H9 (cell line): ENCODE data around the gene BATF. TPM values are rescaled to one million over a fixed set of nuclear protein-coding genes. Genes with fewer than 3 reads are reported as not detected.

Experiments
- DNase-seq: peaks from one replicate; pipeline ENCODE4 v3.0.0-alpha.2; 2017
- H2AFZ ChIP-seq: one replicate; pipeline ENCODE4 v1.6.1; 2013; ENCODE audit warnings: mild to moderate bottlenecking, low read length, control low read depth, moderate library complexity
- H2AK5ac ChIP-seq: 2 replicates; pipeline ENCODE4 v1.6.1; 2013; ENCODE audit warnings: low read length, control low read depth, mixed read lengths; ENCODE audit not compliant: insufficient read length
- H2BK120ac ChIP-seq: one replicate; pipeline ENCODE4 v1.6.1; 2013; ENCODE audit warnings: low read depth, mild to moderate bottlenecking, low read length, control low read depth, inconsistent platforms; ENCODE audit not compliant: poor library complexity, severe bottlenecking
- H2BK12ac ChIP-seq: 2 replicates; pipeline ENCODE4 v1.6.1; 2013; ENCODE audit warnings: low read length, control low read depth, mixed read lengths, low read depth; ENCODE audit not compliant: insufficient read length
- H2BK15ac ChIP-seq: 2 replicates; pipeline ENCODE4 v1.6.1; 2013; ENCODE audit warnings: low read depth, low read length, control low read depth
- H2BK20ac ChIP-seq: one replicate; pipeline ENCODE4 v1.6.1; 2013; ENCODE audit warnings: low read depth, mild to moderate bottlenecking, low read length, control low read depth, inconsistent platforms; ENCODE audit not compliant: poor library complexity, severe bottlenecking
- H2BK5ac ChIP-seq: 2 replicates; pipeline ENCODE4 v1.6.1; 2013; ENCODE audit warnings: low read length, control low read depth, mixed read lengths; ENCODE audit not compliant: insufficient read length
- H3K14ac ChIP-seq: 2 replicates; pipeline ENCODE4 v1.6.1; 2013; ENCODE audit warnings: low read length, control low read depth; ENCODE audit not compliant: insufficient read depth
- H3K18ac ChIP-seq: 2 replicates; pipeline ENCODE4 v1.6.1; 2013; ENCODE audit warnings: low read depth, mild to moderate bottlenecking, mixed read lengths, low read length, control low read depth; ENCODE audit not compliant: insufficient read length
- H3K23ac ChIP-seq: 2 replicates; pipeline ENCODE4 v1.6.1; 2013; ENCODE audit warnings: low read length, control low read depth, mixed read lengths, low read depth; ENCODE audit not compliant: insufficient read length
- H3K23me2 ChIP-seq: 2 replicates; pipeline ENCODE4 v1.6.1; 2013; ENCODE audit warnings: low read depth, mild to moderate bottlenecking, mixed read lengths, low read length, control low read depth; ENCODE audit not compliant: insufficient read length, poor library complexity, severe bottlenecking
- H3K27ac ChIP-seq: 2 replicates; pipeline ENCODE4 v1.5.1; 2013; ENCODE audit warnings: low read length, control low read depth, mixed read lengths, low read depth; ENCODE audit not compliant: insufficient read length
- H3K27me3 ChIP-seq: 2 replicates; pipeline ENCODE4 v1.6.1; 2013; ENCODE audit warnings: low read length, control low read depth, inconsistent platforms; ENCODE audit not compliant: insufficient read depth
- H3K4ac ChIP-seq: 2 replicates; pipeline ENCODE4 v1.6.1; 2013; ENCODE audit warnings: low read depth, mild to moderate bottlenecking, control low read depth, inconsistent platforms, low read length, moderate library complexity
- H3K4me1 ChIP-seq: 2 replicates; pipeline ENCODE4 v1.6.1; 2013; ENCODE audit warnings: low read length, control low read depth, inconsistent platforms; ENCODE audit not compliant: insufficient read depth
- H3K4me2 ChIP-seq: 2 replicates; pipeline ENCODE4 v1.6.1; 2013; ENCODE audit warnings: low read length, control low read depth, mixed read lengths; ENCODE audit not compliant: insufficient read length, insufficient read depth
- H3K56ac ChIP-seq: 2 replicates; pipeline ENCODE4 v1.6.1; 2013; ENCODE audit warnings: low read depth, mild to moderate bottlenecking, mixed read lengths, low read length, control low read depth; ENCODE audit not compliant: insufficient read length
- H3K79me1 ChIP-seq: 2 replicates; pipeline ENCODE4 v1.6.1; 2013; ENCODE audit warnings: low read depth, mild to moderate bottlenecking, moderate library complexity, low read length, control low read depth, inconsistent platforms; ENCODE audit not compliant: insufficient read depth, poor library complexity, severe bottlenecking
- H3K79me2 ChIP-seq: 2 replicates; pipeline ENCODE4 v1.6.1; 2013; ENCODE audit warnings: low read length, control low read depth, inconsistent platforms; ENCODE audit not compliant: insufficient read depth
- H3K9ac ChIP-seq: 2 replicates; pipeline ENCODE4 v1.6.1; 2013; ENCODE audit warnings: low read length, control low read depth, mixed read lengths; ENCODE audit not compliant: insufficient read length; ENCODE audit errors: extremely low read depth
- H3K9me3 ChIP-seq: one replicate; pipeline ENCODE4 v1.6.1; 2013; ENCODE audit warnings: low read depth, low read length, inconsistent platforms; ENCODE audit not compliant: control insufficient read depth
- H3T11ph ChIP-seq: one replicate; pipeline ENCODE4 v1.6.1; 2013; ENCODE audit warnings: mild to moderate bottlenecking, low read length, control low read depth, inconsistent platforms
- H4K20me1 ChIP-seq: one replicate; pipeline ENCODE4 v1.6.1; 2013; ENCODE audit not compliant: control insufficient read depth, insufficient read length, insufficient read depth
- H4K5ac ChIP-seq: 2 replicates; pipeline ENCODE4 v1.6.1; 2013; ENCODE audit warnings: low read depth, mild to moderate bottlenecking, mixed read lengths, low read length, control low read depth; ENCODE audit not compliant: insufficient read length
- H4K8ac ChIP-seq: replicated peaks from 2 replicates; pipeline ENCODE4 v1.6.1; 2013; ENCODE audit warnings: low read length, control low read depth, mixed read lengths, low read depth; ENCODE audit not compliant: insufficient read length
- H4K91ac ChIP-seq: 2 replicates; pipeline ENCODE4 v1.6.1; 2013; ENCODE audit warnings: low read depth, mild to moderate bottlenecking, moderate library complexity, mixed read lengths, low read length, control low read depth; ENCODE audit not compliant: insufficient read length
- H3K27ac Mint-ChIP-seq, 3 experiments: 2 replicates in 2 of 3; 3 replicates in 1 of 3; pipeline ENCODE4 v1.8.0; 2020 to 2021; ENCODE audit warnings: mixed read lengths in 3 of 3, mild to moderate bottlenecking in 1 of 3, moderate library complexity in 1 of 3
- H3K27me3 Mint-ChIP-seq: 2 replicates; pipeline ENCODE4 v1.8.0; 2021; ENCODE audit warnings: low read depth, mild to moderate bottlenecking, moderate library complexity, mixed read lengths
- H3K36me3 Mint-ChIP-seq, 3 experiments: 2 replicates in 2 of 3; 3 replicates in 1 of 3; pipeline ENCODE4 v1.8.0; 2020 to 2021; ENCODE audit warnings: low read depth in 3 of 3, mixed read lengths in 3 of 3; ENCODE audit not compliant: insufficient read depth in 1 of 3
- H3K4me1 Mint-ChIP-seq, 2 experiments: 2 replicates each; pipeline ENCODE4 v1.8.0; 2020; ENCODE audit warnings: mixed read lengths in 2 of 2
- H3K4me3 Mint-ChIP-seq, 2 experiments: 2 replicates in 1 of 2; 3 replicates in 1 of 2; pipeline ENCODE4 v1.8.0; 2020 to 2021; ENCODE audit warnings: mild to moderate bottlenecking in 2 of 2, mixed read lengths in 2 of 2, moderate library complexity in 1 of 2
- H3K9me3 Mint-ChIP-seq, 2 experiments: 2 replicates in 1 of 2; 3 replicates in 1 of 2; pipeline ENCODE4 v1.8.0; 2020; ENCODE audit warnings: mild to moderate bottlenecking in 2 of 2, mixed read lengths in 2 of 2, moderate library complexity in 1 of 2
- WGBS: extraction: QIAGEN DNeasy Blood & Tissue Kit; methylation state at CpG from one replicate; pipeline ENCODE4 v1.1.7; 2013; ENCODE audit warnings: missing lambda C conversion rate, low lambda C conversion rate, mixed read lengths; ENCODE audit not compliant: insufficient read length; ENCODE audit errors: extremely low coverage; 5-methylcytosine and 5-hydroxymethylcytosine counted together
- total RNA-seq: library from RNA; stranded (reverse); gene quantifications from 2 replicates; pipeline ENCODE4 v1.2.1, GENCODE V29; 2021
- TF ChIP-seq, protein P1 (sequence below): fragments of 200-600 bp; sonication (generic); conservative IDR thresholded peaks from 3 replicates; pipeline ENCODE4 v1.8.0; 2021; ENCODE audit warnings: antibody characterized with exemption, mild to moderate bottlenecking

BATF gene
- total RNA-seq, 1 experiment from 2014 or later: not detected

- no peak overlapping the region for H3K4me3 Mint-ChIP-seq
- Histone ChIP-seq H3K79me2 (no peaks in the 10 kb centered on the region), H4K5ac (no peak overlapping the region), H3K56ac (no peak overlapping the region), H2AFZ (no peak overlapping the region), H4K8ac (no peak overlapping the region), H2BK15ac (no peak overlapping the region), H2AK5ac (no peak overlapping the region), H3K27me3 (no peaks in the 10 kb centered on the region), H3T11ph (no peak overlapping the region), H3K23me2 (no peaks in the 10 kb centered on the region), H3K4me2 (no peak overlapping the region), H2BK120ac (no peak overlapping the region), H3K18ac (no peak overlapping the region), H3K14ac (no peak overlapping the region), H3K4ac (no peak overlapping the region), H4K91ac (no peak overlapping the region), H3K23ac (no peak overlapping the region), H3K9me3 (no peaks in the 10 kb centered on the region), H2BK20ac (no peak overlapping the region), H3K9ac (no peak overlapping the region), H4K20me1 (no peaks in the 10 kb centered on the region), H2BK12ac (no peak overlapping the region), H3K27ac (no peak overlapping the region), H3K4me1 (no peaks in the 10 kb centered on the region), H3K79me1 (no peaks in the 10 kb centered on the region), H2BK5ac (no peak overlapping the region)
- no peaks in the 10 kb centered on the region for H3K36me3 Mint-ChIP-seq
- peaks cover 2 to 3% of the 10 kb centered on the region in 2 experiments; a peak in 2 of 4 replicates for H3K4me1 Mint-ChIP-seq
- TF ChIP-seq, protein P1, sequence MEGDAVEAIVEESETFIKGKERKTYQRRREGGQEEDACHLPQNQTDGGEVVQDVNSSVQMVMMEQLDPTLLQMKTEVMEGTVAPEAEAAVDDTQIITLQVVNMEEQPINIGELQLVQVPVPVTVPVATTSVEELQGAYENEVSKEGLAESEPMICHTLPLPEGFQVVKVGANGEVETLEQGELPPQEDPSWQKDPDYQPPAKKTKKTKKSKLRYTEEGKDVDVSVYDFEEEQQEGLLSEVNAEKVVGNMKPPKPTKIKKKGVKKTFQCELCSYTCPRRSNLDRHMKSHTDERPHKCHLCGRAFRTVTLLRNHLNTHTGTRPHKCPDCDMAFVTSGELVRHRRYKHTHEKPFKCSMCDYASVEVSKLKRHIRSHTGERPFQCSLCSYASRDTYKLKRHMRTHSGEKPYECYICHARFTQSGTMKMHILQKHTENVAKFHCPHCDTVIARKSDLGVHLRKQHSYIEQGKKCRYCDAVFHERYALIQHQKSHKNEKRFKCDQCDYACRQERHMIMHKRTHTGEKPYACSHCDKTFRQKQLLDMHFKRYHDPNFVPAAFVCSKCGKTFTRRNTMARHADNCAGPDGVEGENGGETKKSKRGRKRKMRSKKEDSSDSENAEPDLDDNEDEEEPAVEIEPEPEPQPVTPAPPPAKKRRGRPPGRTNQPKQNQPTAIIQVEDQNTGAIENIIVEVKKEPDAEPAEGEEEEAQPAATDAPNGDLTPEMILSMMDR: no peak
- DNase-seq: no peak
- no peak overlapping the region for H3K27ac Mint-ChIP-seq
- no peaks in the 10 kb centered on the region; the same call in 1 of the 2 replicates for H3K27me3 Mint-ChIP-seq
- H3K9me3 Mint-ChIP-seq: no peaks in the 10 kb centered on the region
- no CpG with 5 or more reads among the region's 14 CpGs for WGBS
Observed at GRCh38 chr14:75491376-75491978, 30.8 kb upstream of the BATF start.
